ENCODE data around the gene FLYWCH2. TPM values are rescaled to one million over a fixed set of nuclear protein-coding genes. Genes with fewer than 3 reads are reported as not detected.
A peak's percentile ranks its signal among the peaks of the same experiment; 100 is the strongest.

FLYWCH2 gene
- total and polyA plus RNA-seq, 2 of the 4 experiments (the other 2 are of a cell fraction) = 42.3 to 66.3 TPM

DNA sequence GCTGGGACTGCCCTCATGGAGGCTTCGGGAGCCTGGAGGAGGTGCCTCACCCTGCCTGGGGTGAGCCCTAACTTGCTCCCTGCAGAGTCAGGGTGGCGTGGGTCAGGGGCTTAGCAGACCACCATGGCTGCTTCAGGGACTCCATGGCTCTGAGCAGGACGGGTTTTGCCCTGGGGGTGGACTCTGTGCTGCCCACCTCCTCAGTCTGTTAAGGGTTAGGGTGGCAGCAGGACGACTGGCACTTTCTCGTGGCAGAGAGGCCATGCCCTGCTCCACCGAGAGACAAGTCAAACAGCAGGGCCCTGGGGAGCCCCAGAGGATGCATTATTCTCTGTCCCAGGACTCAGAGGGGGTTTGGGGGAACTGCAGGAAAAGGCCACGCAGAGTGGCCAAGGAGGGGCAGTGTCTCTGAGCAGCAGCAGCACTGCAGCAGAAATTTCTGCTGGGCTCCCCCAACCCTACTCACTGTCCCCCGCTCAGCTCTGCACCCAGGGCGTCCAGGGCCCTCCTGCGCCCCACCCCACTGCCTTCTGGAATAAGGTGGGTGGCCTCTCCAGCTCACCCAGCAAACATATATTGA lies 23.2 kb upstream of the FLYWCH2 start:
- no TSS peak for BruUV-seq (replicated peaks)
- in situ Hi-C loops (cut with MboI; ENCODE audit: low sequenced_read_pairs) = no loop called here
- H3K27me3 ChIP-seq (ENCODE audit: control insufficient read depth, insufficient read depth, low read length) = peaks cover 21% of the 10 kb centered on the region
- no peak overlapping the region for H3K4me2 ChIP-seq (ENCODE audit: low read depth, low read length)
- no peak overlapping the region for H3K18ac ChIP-seq (ENCODE audit: low read depth, low read length)
- dilution Hi-C loops (cut with HindIII; ENCODE audit: low sequenced_read_pairs, unreplicated experiment) = no loop called here
- H3K9me3 ChIP-seq (ENCODE audit: control insufficient read depth, insufficient read depth, low read length) = peaks cover 10% of the 10 kb centered on the region
- no peak overlapping the region for H2AK9ac ChIP-seq (replicated peaks; ENCODE audit: low read depth, low read length, poor library complexity)
- peak overlapping the region; percentile 58 for H2AFZ ChIP-seq (replicated peaks; ENCODE audit: low read length, poor library complexity)
- H3K56ac ChIP-seq (ENCODE audit: extremely low read depth, insufficient read depth, low read length) = no peak overlapping the region
- 80% methylated on average over 1 of the region's 10 CpGs; no CpG with 5 or more reads in 1 of the 2 experiments for WGBS, 2 experiments (ENCODE audit: extremely low coverage in 2 of 2, insufficient read length in 1 of 2)
- H3K9me1 ChIP-seq (ENCODE audit: insufficient read depth, low read length) = no peaks in the 10 kb centered on the region
- H4K5ac ChIP-seq (ENCODE audit: low read depth, low read length) = no peak overlapping the region
- ChIA-PET CTCF (no interaction called here), POLR2A (ENCODE audit: unreplicated experiment) (no interaction called here)
- no peak overlapping the region for H3K9ac ChIP-seq (ENCODE audit: low read depth, low read length)
- intact Hi-C loops (cut with micrococcal nuclease) = no loop called here
- H2BK20ac ChIP-seq (ENCODE audit: low read depth, low read length) = no peak overlapping the region
- no peak for TF ChIP-seq MAFK (IDR thresholded peaks at IDR 0.05; ENCODE audit: low read depth, low read length)
- TF ChIP-seq ELK1 (IDR thresholded peaks at IDR 0.05; ENCODE audit: borderline replicate concordance, low read depth, low read length) = no peak
- no peak for TF ChIP-seq MAZ (IDR thresholded peaks at IDR 0.05; ENCODE audit: borderline replicate concordance, low read depth, low read length)
- no peak for TF ChIP-seq NFE2L2 (IDR thresholded peaks at IDR 0.05; ENCODE audit: low read depth, low read length)
- no peak for TF ChIP-seq RFX5 (IDR thresholded peaks at IDR 0.05; ENCODE audit: low read depth, low read length)
- no peak for TF ChIP-seq BHLHE40 (IDR thresholded peaks at IDR 0.05; ENCODE audit: low read depth, low read length)
- TF ChIP-seq RAD21 (IDR thresholded peaks at IDR 0.05; ENCODE audit: low read length) = no peak
- no peak for TF ChIP-seq POLR2A (IDR thresholded peaks at IDR 0.05; ENCODE audit: low read depth, low read length)
- TF ChIP-seq FOS (IDR thresholded peaks at IDR 0.05; ENCODE audit: low read depth, low read length) = no peak
- no peak for TF ChIP-seq MXI1 (IDR thresholded peaks at IDR 0.05; ENCODE audit: borderline replicate concordance, low read depth, low read length)
- TF ChIP-seq, protein P1, sequence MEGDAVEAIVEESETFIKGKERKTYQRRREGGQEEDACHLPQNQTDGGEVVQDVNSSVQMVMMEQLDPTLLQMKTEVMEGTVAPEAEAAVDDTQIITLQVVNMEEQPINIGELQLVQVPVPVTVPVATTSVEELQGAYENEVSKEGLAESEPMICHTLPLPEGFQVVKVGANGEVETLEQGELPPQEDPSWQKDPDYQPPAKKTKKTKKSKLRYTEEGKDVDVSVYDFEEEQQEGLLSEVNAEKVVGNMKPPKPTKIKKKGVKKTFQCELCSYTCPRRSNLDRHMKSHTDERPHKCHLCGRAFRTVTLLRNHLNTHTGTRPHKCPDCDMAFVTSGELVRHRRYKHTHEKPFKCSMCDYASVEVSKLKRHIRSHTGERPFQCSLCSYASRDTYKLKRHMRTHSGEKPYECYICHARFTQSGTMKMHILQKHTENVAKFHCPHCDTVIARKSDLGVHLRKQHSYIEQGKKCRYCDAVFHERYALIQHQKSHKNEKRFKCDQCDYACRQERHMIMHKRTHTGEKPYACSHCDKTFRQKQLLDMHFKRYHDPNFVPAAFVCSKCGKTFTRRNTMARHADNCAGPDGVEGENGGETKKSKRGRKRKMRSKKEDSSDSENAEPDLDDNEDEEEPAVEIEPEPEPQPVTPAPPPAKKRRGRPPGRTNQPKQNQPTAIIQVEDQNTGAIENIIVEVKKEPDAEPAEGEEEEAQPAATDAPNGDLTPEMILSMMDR (conservative IDR thresholded peaks at IDR 0.05; ENCODE audit: low read depth, low read length) = no peak
- no peak for TF ChIP-seq RCOR1 (IDR thresholded peaks at IDR 0.05; ENCODE audit: insufficient replicate concordance, low read length)
- TF ChIP-seq USF2 (IDR thresholded peaks at IDR 0.05; ENCODE audit: low read depth, low read length) = no peak
- no peak for TF ChIP-seq SMC3 (IDR thresholded peaks at IDR 0.05; ENCODE audit: low read depth, low read length)
- TF ChIP-seq CEBPB (IDR thresholded peaks at IDR 0.05; ENCODE audit: low read depth, low read length) = no peak
- TF ChIP-seq CHD1 (IDR thresholded peaks at IDR 0.05; ENCODE audit: low read depth, low read length) = no peak
- H3K4me1 ChIP-seq (ENCODE audit: control insufficient read depth, insufficient read depth, low read length) = 0 out of 2 replicates have a peak, but pooled peaks cover 2% of the 10 kb centered on the region
- no peak overlapping the region for H2BK15ac ChIP-seq (ENCODE audit: low read depth, low read length)
- H3K23ac ChIP-seq (ENCODE audit: low read depth, low read length) = no peak overlapping the region
- no peak overlapping the region for H3K4ac ChIP-seq (ENCODE audit: low read depth, low read length)
- no peak overlapping the region for H2BK5ac ChIP-seq (ENCODE audit: low read depth, low read length, poor library complexity, severe bottlenecking)
- H2BK120ac ChIP-seq (ENCODE audit: low read depth, low read length) = no peak overlapping the region
- no peak overlapping the region for H3K14ac ChIP-seq (replicated peaks; ENCODE audit: low read depth, low read length)
- no peak overlapping the region for H2AK5ac ChIP-seq (ENCODE audit: low read depth, low read length)
- DNase-seq (no peak), ATAC-seq (ENCODE audit: low read depth) (no peak)
- H3K4me3 ChIP-seq (ENCODE audit: insufficient read depth, low read depth, low read length) = no peak overlapping the region
- H3K79me1 ChIP-seq (ENCODE audit: low read depth in 1 of 2, low read length in 2 of 2) = no peaks in the 10 kb centered on the region
- H3K36me3 ChIP-seq (ENCODE audit: control insufficient read depth, insufficient read depth, low read length) = no peaks in the 10 kb centered on the region
- H4K20me1 ChIP-seq (ENCODE audit: insufficient read depth, low read length) = no peaks in the 10 kb centered on the region
- H4K91ac ChIP-seq (ENCODE audit: insufficient read depth, low read depth, low read length) = no peak overlapping the region
- H4K8ac ChIP-seq (ENCODE audit: low read depth in 2 of 2, low read length in 2 of 2) = no peak overlapping the region
- H3K27ac ChIP-seq (ENCODE audit: insufficient read depth, low read length) = no peak overlapping the region
